ENCODE measurements around the gene KRT16.
"Not testable (repeated sequence)": the region's sequence is repeated elsewhere in the genome, so short reads cannot be mapped to it uniquely, and the experiment has no call there.

DNA sequence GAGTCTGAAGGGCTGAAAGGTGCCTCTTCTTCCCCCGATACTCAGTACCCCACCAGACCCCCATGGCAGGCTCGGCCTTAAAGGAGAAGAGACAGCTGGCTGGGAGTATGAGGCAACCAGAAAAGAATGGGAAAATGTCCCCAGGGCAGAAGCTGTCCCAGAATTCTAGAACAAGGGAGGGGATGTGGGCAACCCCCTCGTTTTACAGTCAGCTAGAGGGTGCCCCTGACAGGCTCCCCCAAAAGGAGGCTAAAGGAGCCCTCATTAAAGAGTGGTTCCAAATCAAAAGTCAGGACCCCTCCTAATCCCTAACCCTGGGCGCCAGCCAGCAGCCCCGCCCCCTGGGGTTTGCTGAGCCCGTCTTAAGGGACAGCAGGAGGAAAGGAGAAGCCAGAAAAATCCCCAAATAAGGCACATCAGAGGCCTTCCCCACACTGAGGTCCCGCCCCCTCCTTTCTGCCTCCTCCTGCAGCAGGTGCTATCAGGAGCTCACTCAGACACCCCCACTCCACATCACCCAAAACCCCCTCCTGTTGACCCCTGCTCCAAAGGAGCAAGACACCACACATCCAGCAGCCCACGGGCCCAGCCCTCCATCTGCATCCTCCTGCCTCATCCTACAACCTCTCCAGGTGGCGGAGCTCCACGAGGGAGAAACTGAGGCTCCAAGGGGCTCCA lies 10.8 kb upstream of the KRT16 start:
- not testable (repeated sequence) for TF ChIP-seq KDM4A (IDR thresholded peaks at IDR 0.05; ENCODE audit: low read depth, low read length, severe bottlenecking); POLR2A (IDR thresholded peaks at IDR 0.05; ENCODE audit: control extremely low read depth in 1 of 2, low read depth in 2 of 2, low read length in 2 of 2); EZH2 (IDR thresholded peaks at IDR 0.05; ENCODE audit: low read depth, low read length, severe bottlenecking)
- TF ChIP-seq, protein P1, sequence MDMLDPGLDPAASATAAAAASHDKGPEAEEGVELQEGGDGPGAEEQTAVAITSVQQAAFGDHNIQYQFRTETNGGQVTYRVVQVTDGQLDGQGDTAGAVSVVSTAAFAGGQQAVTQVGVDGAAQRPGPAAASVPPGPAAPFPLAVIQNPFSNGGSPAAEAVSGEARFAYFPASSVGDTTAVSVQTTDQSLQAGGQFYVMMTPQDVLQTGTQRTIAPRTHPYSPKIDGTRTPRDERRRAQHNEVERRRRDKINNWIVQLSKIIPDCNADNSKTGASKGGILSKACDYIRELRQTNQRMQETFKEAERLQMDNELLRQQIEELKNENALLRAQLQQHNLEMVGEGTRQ (IDR thresholded peaks at IDR 0.05; ENCODE audit: low read length), result not testable (repeated sequence)
- TF ChIP-seq, protein P2, sequence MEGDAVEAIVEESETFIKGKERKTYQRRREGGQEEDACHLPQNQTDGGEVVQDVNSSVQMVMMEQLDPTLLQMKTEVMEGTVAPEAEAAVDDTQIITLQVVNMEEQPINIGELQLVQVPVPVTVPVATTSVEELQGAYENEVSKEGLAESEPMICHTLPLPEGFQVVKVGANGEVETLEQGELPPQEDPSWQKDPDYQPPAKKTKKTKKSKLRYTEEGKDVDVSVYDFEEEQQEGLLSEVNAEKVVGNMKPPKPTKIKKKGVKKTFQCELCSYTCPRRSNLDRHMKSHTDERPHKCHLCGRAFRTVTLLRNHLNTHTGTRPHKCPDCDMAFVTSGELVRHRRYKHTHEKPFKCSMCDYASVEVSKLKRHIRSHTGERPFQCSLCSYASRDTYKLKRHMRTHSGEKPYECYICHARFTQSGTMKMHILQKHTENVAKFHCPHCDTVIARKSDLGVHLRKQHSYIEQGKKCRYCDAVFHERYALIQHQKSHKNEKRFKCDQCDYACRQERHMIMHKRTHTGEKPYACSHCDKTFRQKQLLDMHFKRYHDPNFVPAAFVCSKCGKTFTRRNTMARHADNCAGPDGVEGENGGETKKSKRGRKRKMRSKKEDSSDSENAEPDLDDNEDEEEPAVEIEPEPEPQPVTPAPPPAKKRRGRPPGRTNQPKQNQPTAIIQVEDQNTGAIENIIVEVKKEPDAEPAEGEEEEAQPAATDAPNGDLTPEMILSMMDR (IDR thresholded peaks at IDR 0.05; ENCODE audit: control extremely low read depth in 1 of 3, insufficient read depth in 1 of 3, low read depth in 1 of 3, low read length in 3 of 3), result not testable (repeated sequence)

Measured in H1 (cell line).